ENCODE measurements around the gene GRIN2A.

The GRIN2A gene

GRCh38 chr16:9801651-9802050 is 380.6 kb downstream of the GRIN2A start:
- Histone ChIP-seq H3K4me3 (ENCODE audit: low read depth in 1 of 2, low read length in 2 of 2) (no peak overlapping the region), H3K9me3 (ENCODE audit: low read length) (no peaks in the 10 kb centered on the region), H3K4me1 (ENCODE audit: insufficient read depth, low read length) (peaks cover 12% of the 10 kb centered on the region), H3K36me3 (ENCODE audit: insufficient read depth, low read length) (no peaks in the 10 kb centered on the region), H3K27ac (ENCODE audit: low read depth, low read length) (no peak overlapping the region), H3K27me3 (ENCODE audit: control insufficient read depth in 1 of 2, insufficient read depth in 2 of 2, low read length in 2 of 2) (no peaks in the 10 kb centered on the region), H3K9ac (ENCODE audit: low read length) (no peak overlapping the region)

- Histone ChIP-seq H3K27ac (ENCODE audit: low read depth, low read length) (no peak overlapping the region), H3K9me3 (ENCODE audit: low read length) (no peaks in the 10 kb centered on the region), H3K36me3 (ENCODE audit: insufficient read depth, low read length) (no peaks in the 10 kb centered on the region), H3K4me1 (ENCODE audit: insufficient read depth, low read length) (peaks cover 12% of the 10 kb centered on the region), H3K9ac (ENCODE audit: low read length) (no peak overlapping the region), H3K27me3 (ENCODE audit: control insufficient read depth in 1 of 2, insufficient read depth in 2 of 2, low read length in 2 of 2) (no peaks in the 10 kb centered on the region), H3K4me3 (ENCODE audit: low read depth in 1 of 2, low read length in 2 of 2) (no peak overlapping the region)
Measured at GRCh38 chr16:9800186-9800738, 382.0 kb downstream of the GRIN2A start.

- Histone ChIP-seq H3K27me3 (ENCODE audit: control insufficient read depth in 1 of 2, insufficient read depth in 2 of 2, low read length in 2 of 2) (no peaks in the 10 kb centered on the region), H3K9ac (ENCODE audit: low read length) (no peak overlapping the region), H3K9me3 (ENCODE audit: low read length) (no peaks in the 10 kb centered on the region), H3K27ac (ENCODE audit: low read depth, low read length) (no peak overlapping the region), H3K4me1 (ENCODE audit: insufficient read depth, low read length) (peaks cover 12% of the 10 kb centered on the region), H3K4me3 (ENCODE audit: low read depth in 1 of 2, low read length in 2 of 2) (peak overlapping the region in 1 of 2 donors; percentile 16), H3K36me3 (ENCODE audit: insufficient read depth, low read length) (no peaks in the 10 kb centered on the region)
Measured at GRCh38 chr16:9798952-9799580, 383.2 kb downstream of the GRIN2A start.

GRCh38 chr16:9798474-9798873 is 383.8 kb downstream of the GRIN2A start:
- no peak overlapping the region for H3K27ac ChIP-seq (ENCODE audit: low read depth, low read length)
- no peak overlapping the region for H3K4me3 ChIP-seq (ENCODE audit: low read depth in 1 of 2, low read length in 2 of 2)
- no peaks in the 10 kb centered on the region for H3K9me3 ChIP-seq (ENCODE audit: low read length)
- no peak overlapping the region for H3K9ac ChIP-seq (ENCODE audit: low read length)
- H3K36me3 ChIP-seq (ENCODE audit: insufficient read depth, low read length) = no peaks in the 10 kb centered on the region
- H3K4me1 ChIP-seq (ENCODE audit: insufficient read depth, low read length) = peaks cover 12% of the 10 kb centered on the region
- no peaks in the 10 kb centered on the region for H3K27me3 ChIP-seq (ENCODE audit: control insufficient read depth in 1 of 2, insufficient read depth in 2 of 2, low read length in 2 of 2)

- Histone ChIP-seq H3K36me3 (ENCODE audit: insufficient read depth, low read length) (no peaks in the 10 kb centered on the region), H3K9ac (ENCODE audit: low read length) (no peak overlapping the region), H3K27me3 (ENCODE audit: control insufficient read depth in 1 of 2, insufficient read depth in 2 of 2, low read length in 2 of 2) (no peaks in the 10 kb centered on the region), H3K4me1 (ENCODE audit: insufficient read depth, low read length) (peaks cover 12% of the 10 kb centered on the region), H3K9me3 (ENCODE audit: low read length) (no peaks in the 10 kb centered on the region), H3K4me3 (ENCODE audit: low read depth in 1 of 2, low read length in 2 of 2) (no peak overlapping the region), H3K27ac (ENCODE audit: low read depth, low read length) (no peak overlapping the region)
Measured at GRCh38 chr16:9797306-9797705, 384.9 kb downstream of the GRIN2A start.

GRCh38 chr16:9793623-9794022 is 388.6 kb downstream of the GRIN2A start:
- Histone ChIP-seq H3K4me3 (ENCODE audit: low read depth in 1 of 2, low read length in 2 of 2) (no peak overlapping the region), H3K4me1 (ENCODE audit: insufficient read depth, low read length) (peaks cover 11% of the 10 kb centered on the region)

GRCh38 chr16:9791556-9791955 is 390.7 kb downstream of the GRIN2A start:
- Histone ChIP-seq H3K4me1 (ENCODE audit: insufficient read depth, low read length) (no peaks in the 10 kb centered on the region), H3K9ac (ENCODE audit: low read length) (no peak overlapping the region), H3K9me3 (ENCODE audit: low read length) (no peaks in the 10 kb centered on the region), H3K27ac (ENCODE audit: low read depth, low read length) (no peak overlapping the region), H3K36me3 (ENCODE audit: insufficient read depth, low read length) (no peaks in the 10 kb centered on the region), H3K4me3 (ENCODE audit: low read depth in 1 of 2, low read length in 2 of 2) (no peak overlapping the region), H3K27me3 (ENCODE audit: control insufficient read depth in 1 of 2, insufficient read depth in 2 of 2, low read length in 2 of 2) (no peaks in the 10 kb centered on the region)

More at GRCh38 chr16:9793623-9794022, 388.6 kb downstream of the GRIN2A start:
- Histone ChIP-seq H3K9ac (ENCODE audit: low read length) (no peak overlapping the region), H3K36me3 (ENCODE audit: insufficient read depth, low read length) (no peaks in the 10 kb centered on the region), H3K27me3 (ENCODE audit: control insufficient read depth in 1 of 2, insufficient read depth in 2 of 2, low read length in 2 of 2) (no peaks in the 10 kb centered on the region), H3K9me3 (ENCODE audit: low read length) (no peaks in the 10 kb centered on the region), H3K27ac (ENCODE audit: low read depth, low read length) (no peak overlapping the region)

GRCh38 chr16:9790199-9790598 is 392.0 kb downstream of the GRIN2A start:
- no peaks in the 10 kb centered on the region for H3K9me3 ChIP-seq (ENCODE audit: low read length)
- H3K4me3 ChIP-seq (ENCODE audit: low read depth in 1 of 2, low read length in 2 of 2) = no peak overlapping the region
- no peak overlapping the region for H3K27ac ChIP-seq (ENCODE audit: low read depth, low read length)
- no peak overlapping the region for H3K9ac ChIP-seq (ENCODE audit: low read length)
- no peaks in the 10 kb centered on the region for H3K27me3 ChIP-seq (ENCODE audit: control insufficient read depth in 1 of 2, insufficient read depth in 2 of 2, low read length in 2 of 2)
- no peaks in the 10 kb centered on the region for H3K4me1 ChIP-seq (ENCODE audit: insufficient read depth, low read length)
- H3K36me3 ChIP-seq (ENCODE audit: insufficient read depth, low read length) = no peaks in the 10 kb centered on the region

GRCh38 chr16:9787717-9788116 is 394.5 kb downstream of the GRIN2A start:
- H3K9ac ChIP-seq (ENCODE audit: low read length) = no peak overlapping the region
- no peak overlapping the region for H3K27ac ChIP-seq (ENCODE audit: low read depth, low read length)
- H3K36me3 ChIP-seq (ENCODE audit: insufficient read depth, low read length) = no peaks in the 10 kb centered on the region
- H3K4me1 ChIP-seq (ENCODE audit: insufficient read depth, low read length) = no peaks in the 10 kb centered on the region
- H3K4me3 ChIP-seq (ENCODE audit: low read depth in 1 of 2, low read length in 2 of 2) = no peak overlapping the region
- no peaks in the 10 kb centered on the region for H3K9me3 ChIP-seq (ENCODE audit: low read length)
- no peaks in the 10 kb centered on the region for H3K27me3 ChIP-seq (ENCODE audit: control insufficient read depth in 1 of 2, insufficient read depth in 2 of 2, low read length in 2 of 2)

- Histone ChIP-seq H3K27ac (ENCODE audit: low read depth, low read length) (no peak overlapping the region), H3K27me3 (ENCODE audit: control insufficient read depth in 1 of 2, insufficient read depth in 2 of 2, low read length in 2 of 2) (no peaks in the 10 kb centered on the region), H3K4me1 (ENCODE audit: insufficient read depth, low read length) (no peaks in the 10 kb centered on the region), H3K9ac (ENCODE audit: low read length) (no peak overlapping the region), H3K4me3 (ENCODE audit: low read depth in 1 of 2, low read length in 2 of 2) (no peak overlapping the region), H3K36me3 (ENCODE audit: insufficient read depth, low read length) (no peaks in the 10 kb centered on the region), H3K9me3 (ENCODE audit: low read length) (no peaks in the 10 kb centered on the region)
Measured at GRCh38 chr16:9780831-9781230, 401.4 kb downstream of the GRIN2A start.

GRCh38 chr16:9778849-9779248 is 403.4 kb downstream of the GRIN2A start:
- no peaks in the 10 kb centered on the region for H3K36me3 ChIP-seq (ENCODE audit: insufficient read depth, low read length)
- H3K27ac ChIP-seq (ENCODE audit: low read depth, low read length) = no peak overlapping the region
- no peaks in the 10 kb centered on the region for H3K9me3 ChIP-seq (ENCODE audit: low read length)
- no peaks in the 10 kb centered on the region for H3K27me3 ChIP-seq (ENCODE audit: control insufficient read depth in 1 of 2, insufficient read depth in 2 of 2, low read length in 2 of 2)
- no peak overlapping the region for H3K4me3 ChIP-seq (ENCODE audit: low read depth in 1 of 2, low read length in 2 of 2)
- no peaks in the 10 kb centered on the region for H3K4me1 ChIP-seq (ENCODE audit: insufficient read depth, low read length)
- no peak overlapping the region for H3K9ac ChIP-seq (ENCODE audit: low read length)

- no peaks in the 10 kb centered on the region for H3K4me1 ChIP-seq (ENCODE audit: insufficient read depth, low read length)
- no peaks in the 10 kb centered on the region for H3K36me3 ChIP-seq (ENCODE audit: insufficient read depth, low read length)
- no peaks in the 10 kb centered on the region for H3K9me3 ChIP-seq (ENCODE audit: low read length)
- no peak overlapping the region for H3K27ac ChIP-seq (ENCODE audit: low read depth, low read length)
- no peak overlapping the region for H3K4me3 ChIP-seq (ENCODE audit: low read depth in 1 of 2, low read length in 2 of 2)
- no peaks in the 10 kb centered on the region for H3K27me3 ChIP-seq (ENCODE audit: control insufficient read depth in 1 of 2, insufficient read depth in 2 of 2, low read length in 2 of 2)
- H3K9ac ChIP-seq (ENCODE audit: low read length) = no peak overlapping the region
Measured at GRCh38 chr16:9775998-9776397, 406.2 kb downstream of the GRIN2A start.
